ENCODE measurements around the gene PLEKHA6. TPM values are rescaled to one million over a fixed set of nuclear protein-coding genes. Genes with fewer than 3 reads are reported as not detected.

The PLEKHA6 gene

Small RNAs within 50 kb of the gene (small RNA-seq; reads per million reads assigned to genes)
- not detected for gene AL606489.2 (ENCODE audit: insufficient read depth)

All from mesendoderm (in vitro differentiated cells).